Activated T-cell treated with anti-CD3 and anti-CD28 coated beads, Interleukin-2, amount 50 U/mL, for 4 hours (primary cell): ENCODE results near the gene USP15. TPM values are rescaled to one million over a fixed set of nuclear protein-coding genes. Genes with fewer than 3 reads are reported as not detected.
"Not testable (repeated sequence)": the region's sequence is repeated elsewhere in the genome, so short reads cannot be mapped to it uniquely, and the experiment has no call there.

Experiments
- ATAC-seq, 2 donors: fragments of 200-7000 bp; cut with Tn5 transposase; one replicate each; pipeline ENCODE4 v1.10.0; 2021
- DNase-seq: peaks from one replicate; pipeline ENCODE4 v3.0.0-alpha.2; 2020
- H3K27me3 Mint-ChIP-seq: one replicate; pipeline ENCODE4 v1.8.0; 2021; ENCODE audit warnings: low read depth, mixed read lengths
- H3K36me3 Mint-ChIP-seq: one replicate; pipeline ENCODE4 v1.8.0; 2022; ENCODE audit warnings: mixed read lengths; ENCODE audit not compliant: insufficient read depth
- H3K4me1 Mint-ChIP-seq: one replicate; pipeline ENCODE4 v1.8.0; 2021; ENCODE audit warnings: low read depth, mixed read lengths
- H3K4me3 Mint-ChIP-seq: one replicate; pipeline ENCODE4 v1.8.0; 2021; ENCODE audit warnings: mild to moderate bottlenecking, moderate library complexity, mixed read lengths
- H3K9me3 Mint-ChIP-seq: one replicate; pipeline ENCODE4 v1.8.0; 2021; ENCODE audit warnings: mixed read lengths
- total RNA-seq, 3 donors: library from RNA; stranded (reverse); gene quantifications; one replicate each; pipeline ENCODE4 v1.2.1, GENCODE V29; 2021

Gene USP15
- total RNA-seq, 3 donors from 2014 or later: 82.0 to 98.2 (median 94.3) TPM

- Mint-ChIP-seq H3K9me3 (peaks cover 8% of the 10 kb centered on the region), H3K4me1 (peaks cover 58% of the 10 kb centered on the region), H3K36me3 (peaks cover 75% of the 10 kb centered on the region), H3K4me3 (no peak overlapping the region), H3K27me3 (no peaks in the 10 kb centered on the region)
- no peak for DNase-seq
- no peak for ATAC-seq
Observed at GRCh38 chr12:62305778-62306177, 45.6 kb downstream of the USP15 start.

GRCh38 chr12:62306569-62307530 lies 46.6 kb downstream of the USP15 start:
- DNase-seq (no peak), ATAC-seq (no peak)
- H3K9me3 Mint-ChIP-seq: peaks cover 8% of the 10 kb centered on the region
- H3K4me3 Mint-ChIP-seq: no peak overlapping the region
- no peaks in the 10 kb centered on the region for H3K27me3 Mint-ChIP-seq
- H3K36me3 Mint-ChIP-seq: peaks cover 79% of the 10 kb centered on the region
- H3K4me1 Mint-ChIP-seq: peaks cover 60% of the 10 kb centered on the region

GRCh38 chr12:62308201-62308600 lies 48.0 kb downstream of the USP15 start:
- DNase-seq: no peak
- no peaks in the 10 kb centered on the region for H3K27me3 Mint-ChIP-seq
- H3K36me3 Mint-ChIP-seq: peaks cover 70% of the 10 kb centered on the region

GRCh38 chr12:62313727-62314380 lies 53.6 kb downstream of the USP15 start:
- ATAC-seq (no peak), DNase-seq (no peak)
- peaks cover 50% of the 10 kb centered on the region for H3K4me1 Mint-ChIP-seq
- H3K27me3 Mint-ChIP-seq: no peaks in the 10 kb centered on the region
- peaks cover 39% of the 10 kb centered on the region for H3K36me3 Mint-ChIP-seq
- no peaks in the 10 kb centered on the region for H3K9me3 Mint-ChIP-seq
- H3K4me3 Mint-ChIP-seq: no peak overlapping the region

More at GRCh38 chr12:62308201-62308600, 48.0 kb downstream of the USP15 start:
- Mint-ChIP-seq H3K4me1 (peaks cover 59% of the 10 kb centered on the region), H3K9me3 (peaks cover 6% of the 10 kb centered on the region), H3K4me3 (no peak overlapping the region)
- ATAC-seq: peak; percentile 21 to 27

GRCh38 chr12:62317017-62317416 lies 56.8 kb downstream of the USP15 start:
- peaks cover 33% of the 10 kb centered on the region for H3K36me3 Mint-ChIP-seq
- H3K27me3 Mint-ChIP-seq: no peaks in the 10 kb centered on the region
- H3K4me1 Mint-ChIP-seq: peaks cover 31% of the 10 kb centered on the region
- no peak overlapping the region for H3K4me3 Mint-ChIP-seq
- no peak for DNase-seq
- no peak for ATAC-seq
- H3K9me3 Mint-ChIP-seq: no peaks in the 10 kb centered on the region

- Mint-ChIP-seq H3K9me3 (no peaks in the 10 kb centered on the region), H3K4me1 (peaks cover 36% of the 10 kb centered on the region), H3K36me3 (peaks cover 46% of the 10 kb centered on the region), H3K4me3 (no peak overlapping the region), H3K27me3 (no peaks in the 10 kb centered on the region)
- DNase-seq: no peak
- no peak for ATAC-seq
Observed at GRCh38 chr12:62319058-62319457, 58.9 kb downstream of the USP15 start.

- peaks cover 35% of the 10 kb centered on the region for H3K4me1 Mint-ChIP-seq
- DNase-seq (no peak), ATAC-seq (no peak)
- peaks cover 46% of the 10 kb centered on the region for H3K36me3 Mint-ChIP-seq
- H3K9me3 Mint-ChIP-seq: no peaks in the 10 kb centered on the region
- no peaks in the 10 kb centered on the region for H3K27me3 Mint-ChIP-seq
- H3K4me3 Mint-ChIP-seq: no peak overlapping the region
Observed at GRCh38 chr12:62320054-62320453, 59.9 kb downstream of the USP15 start.

- DNase-seq: no peak
- H3K27me3 Mint-ChIP-seq: no peaks in the 10 kb centered on the region
Observed at GRCh38 chr12:62323386-62323785, 63.2 kb downstream of the USP15 start.

GRCh38 chr12:62328296-62328921 lies 68.2 kb downstream of the USP15 start:
- H3K27me3 Mint-ChIP-seq: no peaks in the 10 kb centered on the region
- H3K36me3 Mint-ChIP-seq: peaks cover 30% of the 10 kb centered on the region
- peaks cover 13% of the 10 kb centered on the region for H3K4me1 Mint-ChIP-seq
- DNase-seq (no peak), ATAC-seq (no peak)
- H3K4me3 Mint-ChIP-seq: no peak overlapping the region
- H3K9me3 Mint-ChIP-seq: no peaks in the 10 kb centered on the region

More at GRCh38 chr12:62323386-62323785, 63.2 kb downstream of the USP15 start:
- no peak for ATAC-seq
- no peak overlapping the region for H3K4me3 Mint-ChIP-seq
- peaks cover 27% of the 10 kb centered on the region for H3K4me1 Mint-ChIP-seq
- H3K9me3 Mint-ChIP-seq: no peaks in the 10 kb centered on the region
- peaks cover 41% of the 10 kb centered on the region for H3K36me3 Mint-ChIP-seq

GRCh38 chr12:62331306-62331705 lies 71.1 kb downstream of the USP15 start:
- no peak for ATAC-seq
- peaks cover 17% of the 10 kb centered on the region for H3K4me1 Mint-ChIP-seq
- DNase-seq: no peak
- no peaks in the 10 kb centered on the region for H3K9me3 Mint-ChIP-seq
- H3K4me3 Mint-ChIP-seq: no peak overlapping the region
- no peaks in the 10 kb centered on the region for H3K27me3 Mint-ChIP-seq
- H3K36me3 Mint-ChIP-seq: peaks cover 36% of the 10 kb centered on the region

- ATAC-seq: no peak
- Mint-ChIP-seq H3K4me3 (no peak overlapping the region), H3K4me1 (peaks cover 18% of the 10 kb centered on the region), H3K36me3 (peaks cover 45% of the 10 kb centered on the region), H3K27me3 (no peaks in the 10 kb centered on the region), H3K9me3 (peaks cover 4% of the 10 kb centered on the region)
- no peak for DNase-seq
Observed at GRCh38 chr12:62332598-62332997, 72.4 kb downstream of the USP15 start.

GRCh38 chr12:62335057-62335456 lies 74.9 kb downstream of the USP15 start:
- Mint-ChIP-seq H3K4me3 (no peak overlapping the region), H3K4me1 (peaks cover 33% of the 10 kb centered on the region), H3K36me3 (peaks cover 49% of the 10 kb centered on the region)

GRCh38 chr12:62335796-62336195 lies 75.6 kb downstream of the USP15 start:
- Mint-ChIP-seq H3K4me3 (no peak overlapping the region), H3K27me3 (no peaks in the 10 kb centered on the region), H3K36me3 (peaks cover 54% of the 10 kb centered on the region), H3K9me3 (peaks cover 12% of the 10 kb centered on the region), H3K4me1 (peaks cover 38% of the 10 kb centered on the region)
- no peak for ATAC-seq
- no peak for DNase-seq

More at GRCh38 chr12:62335057-62335456, 74.9 kb downstream of the USP15 start:
- Mint-ChIP-seq H3K27me3 (no peaks in the 10 kb centered on the region), H3K9me3 (peaks cover 12% of the 10 kb centered on the region)
- DNase-seq (no peak), ATAC-seq (no peak)

GRCh38 chr12:62337643-62338042 lies 77.4 kb downstream of the USP15 start:
- H3K27me3 Mint-ChIP-seq, DNase-seq, ATAC-seq, H3K4me3 Mint-ChIP-seq: not testable (repeated sequence)
- Mint-ChIP-seq H3K9me3 (peaks cover 12% of the 10 kb centered on the region), H3K4me1 (peaks cover 42% of the 10 kb centered on the region), H3K36me3 (peaks cover 64% of the 10 kb centered on the region)
